Amniotic epithelial cell (primary cell): ENCODE measurements around the gene PJA1.

Experiments
- DNase-seq: peaks from one replicate; pipeline ENCODE4 v3.0.0-alpha.2; 2010; ENCODE audit warnings: low read depth

Gene PJA1

GRCh38 chrX:69140837-69141236, 24.4 kb downstream of the PJA1 start:
- DNase-seq: no peak

GRCh38 chrX:69139516-69139915, 25.7 kb downstream of the PJA1 start:
- DNase-seq: no peak

- DNase-seq: no peak
Observed at GRCh38 chrX:69138512-69138911, 26.7 kb downstream of the PJA1 start.

GRCh38 chrX:69138118-69138390, 27.2 kb downstream of the PJA1 start:
- peak; percentile 64 for DNase-seq

- DNase-seq: peak; percentile 86
Observed at GRCh38 chrX:69137371-69138117, 27.7 kb downstream of the PJA1 start.

- DNase-seq: no peak
Observed at GRCh38 chrX:69136546-69137331, 28.5 kb downstream of the PJA1 start.

- DNase-seq: peak; percentile 61
Observed at GRCh38 chrX:69133921-69134542, 31.2 kb downstream of the PJA1 start.

- DNase-seq: no peak
Observed at GRCh38 chrX:69131886-69132285, 33.4 kb downstream of the PJA1 start.

GRCh38 chrX:69130439-69130838, 34.8 kb downstream of the PJA1 start:
- no peak for DNase-seq

- DNase-seq: no peak
Observed at GRCh38 chrX:69128588-69128987, 36.7 kb downstream of the PJA1 start.

GRCh38 chrX:69127466-69127865, 37.8 kb downstream of the PJA1 start:
- no peak for DNase-seq

- no peak for DNase-seq
Observed at GRCh38 chrX:69126642-69127041, 38.6 kb downstream of the PJA1 start.

GRCh38 chrX:69125094-69125493, 40.2 kb downstream of the PJA1 start:
- no peak for DNase-seq

- DNase-seq: peak; percentile 26
Observed at GRCh38 chrX:69124108-69124507, 41.1 kb downstream of the PJA1 start.

- DNase-seq: no peak
Observed at GRCh38 chrX:69123481-69123880, 41.8 kb downstream of the PJA1 start.

GRCh38 chrX:69121321-69122000, 43.8 kb downstream of the PJA1 start:
- DNase-seq: no peak

GRCh38 chrX:69120476-69120875, 44.8 kb downstream of the PJA1 start:
- DNase-seq: no peak

GRCh38 chrX:69119122-69119521, 46.1 kb downstream of the PJA1 start:
- no peak for DNase-seq

GRCh38 chrX:69117876-69118526, 47.3 kb downstream of the PJA1 start:
- no peak for DNase-seq

GRCh38 chrX:69116077-69116476, 49.2 kb downstream of the PJA1 start:
- DNase-seq: no peak

- DNase-seq: no peak
Observed at GRCh38 chrX:69113723-69114122, 51.5 kb downstream of the PJA1 start.
